Tibial artery (tissue), 4 donors: Measurements from ENCODE around the gene KLHL14.

Experiments
- DNase-seq, 2 donors: peaks; one replicate each; pipeline ENCODE4 v3.0.0-alpha.2; 2019
- H3K27ac ChIP-seq, 2 donors: fragments of 200-600 bp; sonication (generic) in 1 of 2; 1 replicate in 1 of 2; 2 replicates in 1 of 2; pipeline ENCODE4 v1.5.1; 2018 to 2019; ENCODE audit warnings: mild to moderate bottlenecking in 1 of 2
- H3K27me3 ChIP-seq, 2 donors: fragments of 200-600 bp; sonication (generic) in 1 of 2; one replicate each; pipeline versions ENCODE4 v1.5.1 to v1.6.0; 2016 to 2019
- H3K36me3 ChIP-seq, 3 donors: fragments of 200-600 bp; sonication (generic) in 2 of 3; one replicate each; pipeline ENCODE4 v1.5.1; 2016 to 2019; ENCODE audit warnings: mild to moderate bottlenecking in 2 of 3
- H3K4me1 ChIP-seq, 4 donors: fragments of 200-600 bp; sonication (generic) in 2 of 4; 1 replicate in 3 of 4; 2 replicates in 1 of 4; pipeline ENCODE4 v1.5.1; 2016 to 2019
- H3K4me3 ChIP-seq, 2 donors: fragments of 200-600 bp; sonication (generic) in 1 of 2; 1 replicate in 1 of 2; 2 replicates in 1 of 2; pipeline ENCODE4 v1.5.1; 2018 to 2019; ENCODE audit warnings: mild to moderate bottlenecking in 2 of 2
- H3K9me3 ChIP-seq, 3 donors: fragments of 200-600 bp; sonication (generic) in 1 of 3; one replicate each; pipeline ENCODE4 v1.5.1; 2016 to 2019
- intact Hi-C: fragments of 100-400 bp; cut with DNase I; formaldehyde crosslinking; loops from one replicate; pipeline ENCODE4 v1.15.0; 2023; ENCODE audit warnings: low total_unique reads
- TF ChIP-seq, protein P1 (sequence below), 2 experiments: fragments of 200-600 bp in 1 of 2; fragments of 450-650 bp in 1 of 2; IDR thresholded peaks; one replicate each; pipeline ENCODE4 v1.5.1; 2017 to 2019; ENCODE audit warnings: antibody characterized with exemption in 2 of 2, mild to moderate bottlenecking in 1 of 2, moderate library complexity in 1 of 2

Gene KLHL14

GRCh38 chr18:32629981-32630700, 142.7 kb downstream of the KLHL14 start:
- Histone ChIP-seq H3K4me3 (no peak overlapping the region), H3K9me3 (no peaks in the 10 kb centered on the region), H3K27ac (no peak overlapping the region), H3K36me3 (no peaks in the 10 kb centered on the region), H3K4me1 (no peaks in the 10 kb centered on the region), H3K27me3 (no peaks in the 10 kb centered on the region)
- TF ChIP-seq, protein P1, sequence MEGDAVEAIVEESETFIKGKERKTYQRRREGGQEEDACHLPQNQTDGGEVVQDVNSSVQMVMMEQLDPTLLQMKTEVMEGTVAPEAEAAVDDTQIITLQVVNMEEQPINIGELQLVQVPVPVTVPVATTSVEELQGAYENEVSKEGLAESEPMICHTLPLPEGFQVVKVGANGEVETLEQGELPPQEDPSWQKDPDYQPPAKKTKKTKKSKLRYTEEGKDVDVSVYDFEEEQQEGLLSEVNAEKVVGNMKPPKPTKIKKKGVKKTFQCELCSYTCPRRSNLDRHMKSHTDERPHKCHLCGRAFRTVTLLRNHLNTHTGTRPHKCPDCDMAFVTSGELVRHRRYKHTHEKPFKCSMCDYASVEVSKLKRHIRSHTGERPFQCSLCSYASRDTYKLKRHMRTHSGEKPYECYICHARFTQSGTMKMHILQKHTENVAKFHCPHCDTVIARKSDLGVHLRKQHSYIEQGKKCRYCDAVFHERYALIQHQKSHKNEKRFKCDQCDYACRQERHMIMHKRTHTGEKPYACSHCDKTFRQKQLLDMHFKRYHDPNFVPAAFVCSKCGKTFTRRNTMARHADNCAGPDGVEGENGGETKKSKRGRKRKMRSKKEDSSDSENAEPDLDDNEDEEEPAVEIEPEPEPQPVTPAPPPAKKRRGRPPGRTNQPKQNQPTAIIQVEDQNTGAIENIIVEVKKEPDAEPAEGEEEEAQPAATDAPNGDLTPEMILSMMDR (IDR thresholded peaks at IDR 0.05) = no peak
- no peak for DNase-seq
- intact Hi-C loops = no loop called here

- no peak overlapping the region for H3K4me3 ChIP-seq
- intact Hi-C loops = no loop called here
- H3K4me1 ChIP-seq = no peaks in the 10 kb centered on the region
- no peaks in the 10 kb centered on the region for H3K27me3 ChIP-seq
- no peaks in the 10 kb centered on the region for H3K36me3 ChIP-seq
- TF ChIP-seq, protein P1 (IDR thresholded peaks at IDR 0.05) = no peak
- no peak for DNase-seq
- no peak overlapping the region for H3K27ac ChIP-seq
- no peaks in the 10 kb centered on the region for H3K9me3 ChIP-seq
Measured at GRCh38 chr18:32629292-32629691, 143.5 kb downstream of the KLHL14 start.

GRCh38 chr18:32624182-32624723, 148.6 kb downstream of the KLHL14 start:
- Histone ChIP-seq H3K9me3 (no peaks in the 10 kb centered on the region), H3K27me3 (no peaks in the 10 kb centered on the region), H3K36me3 (no peaks in the 10 kb centered on the region), H3K27ac (no peak overlapping the region), H3K4me3 (no peak overlapping the region), H3K4me1 (no peaks in the 10 kb centered on the region)
- intact Hi-C loops = no loop called here
- no peak for DNase-seq
- TF ChIP-seq, protein P1 (IDR thresholded peaks at IDR 0.05) = no peak

- no peak overlapping the region for H3K27ac ChIP-seq
- no peaks in the 10 kb centered on the region for H3K36me3 ChIP-seq
- no peaks in the 10 kb centered on the region for H3K4me1 ChIP-seq
- no peak overlapping the region for H3K4me3 ChIP-seq
- TF ChIP-seq, protein P1 (IDR thresholded peaks at IDR 0.05) = no peak
- no peaks in the 10 kb centered on the region for H3K27me3 ChIP-seq
- intact Hi-C loops = no loop called here
- H3K9me3 ChIP-seq = no peaks in the 10 kb centered on the region
- no peak for DNase-seq
Measured at GRCh38 chr18:32623563-32623962, 149.3 kb downstream of the KLHL14 start.
